Vagina (tissue), 2 donors: ENCODE results near the gene RPTN.

Experiments used
- POLR2A ChIP-seq, 2 donors: fragments of 450-650 bp; IDR thresholded peaks; one replicate each; pipeline ENCODE4 v1.6.1; 2017; ENCODE audit warnings: antibody characterized with exemption in 2 of 2, mild to moderate bottlenecking in 2 of 2, moderate library complexity in 2 of 2
- POLR2AphosphoS5 ChIP-seq, 2 donors: sonication (generic); formaldehyde crosslinking; IDR thresholded peaks; one replicate each; pipeline ENCODE4 v1.9.0; 2017; ENCODE audit warnings: antibody characterized with exemption in 2 of 2, mild to moderate bottlenecking in 2 of 2, low read depth in 1 of 2; ENCODE audit not compliant: insufficient read depth in 1 of 2
- TF ChIP-seq, protein P1 (sequence below), 3 experiments: fragments of 450-650 bp in 2 of 3; fragments of 200-600 bp in 1 of 3; sonication (generic) in 1 of 3; IDR thresholded peaks; one replicate each; pipeline ENCODE4 v1.5.1; 2017 to 2019; ENCODE audit warnings: antibody characterized with exemption in 3 of 3, mild to moderate bottlenecking in 2 of 3, moderate library complexity in 2 of 3

DNA sequence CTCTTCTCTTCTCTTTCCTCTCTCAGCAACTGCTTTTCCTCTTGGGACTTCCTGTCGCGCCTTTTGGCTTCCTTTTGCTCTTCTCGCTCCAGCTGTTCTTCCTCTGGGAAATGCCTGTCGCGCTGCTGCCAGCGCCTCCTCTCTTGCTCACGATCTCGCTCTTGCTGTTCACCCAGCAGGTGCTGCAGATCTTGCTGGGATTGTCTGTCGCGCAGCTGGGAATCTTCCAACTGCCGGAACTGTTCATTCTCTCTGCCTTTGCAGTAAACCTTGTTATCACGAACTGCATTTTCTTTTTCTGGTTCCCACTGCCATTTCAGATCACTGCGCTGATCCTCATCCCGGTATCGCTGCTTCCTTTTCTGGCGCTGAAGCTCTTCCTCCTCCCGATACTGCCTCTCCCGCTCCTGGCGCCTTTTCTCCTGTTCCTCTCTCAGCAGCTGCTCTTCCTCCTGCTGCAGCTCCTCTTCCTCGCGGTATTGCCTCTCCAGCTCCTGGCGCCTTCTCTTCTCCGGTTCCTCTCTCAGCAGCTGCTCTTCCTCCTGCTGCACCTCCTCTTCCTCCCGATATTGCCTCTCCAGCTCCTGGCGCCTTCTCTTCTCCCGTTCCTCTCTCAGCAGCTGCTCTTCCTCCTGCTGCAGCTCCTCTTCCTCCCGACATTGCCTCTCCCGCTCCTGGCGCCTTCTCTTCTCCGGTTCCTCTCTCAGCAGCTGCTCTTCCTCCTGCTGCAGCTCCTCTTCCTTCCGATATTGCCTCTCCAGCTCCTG lies 49.6 kb downstream of the RPTN start:
- TF ChIP-seq, protein P1, sequence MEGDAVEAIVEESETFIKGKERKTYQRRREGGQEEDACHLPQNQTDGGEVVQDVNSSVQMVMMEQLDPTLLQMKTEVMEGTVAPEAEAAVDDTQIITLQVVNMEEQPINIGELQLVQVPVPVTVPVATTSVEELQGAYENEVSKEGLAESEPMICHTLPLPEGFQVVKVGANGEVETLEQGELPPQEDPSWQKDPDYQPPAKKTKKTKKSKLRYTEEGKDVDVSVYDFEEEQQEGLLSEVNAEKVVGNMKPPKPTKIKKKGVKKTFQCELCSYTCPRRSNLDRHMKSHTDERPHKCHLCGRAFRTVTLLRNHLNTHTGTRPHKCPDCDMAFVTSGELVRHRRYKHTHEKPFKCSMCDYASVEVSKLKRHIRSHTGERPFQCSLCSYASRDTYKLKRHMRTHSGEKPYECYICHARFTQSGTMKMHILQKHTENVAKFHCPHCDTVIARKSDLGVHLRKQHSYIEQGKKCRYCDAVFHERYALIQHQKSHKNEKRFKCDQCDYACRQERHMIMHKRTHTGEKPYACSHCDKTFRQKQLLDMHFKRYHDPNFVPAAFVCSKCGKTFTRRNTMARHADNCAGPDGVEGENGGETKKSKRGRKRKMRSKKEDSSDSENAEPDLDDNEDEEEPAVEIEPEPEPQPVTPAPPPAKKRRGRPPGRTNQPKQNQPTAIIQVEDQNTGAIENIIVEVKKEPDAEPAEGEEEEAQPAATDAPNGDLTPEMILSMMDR (IDR thresholded peaks at IDR 0.05), result no peak
- TF ChIP-seq POLR2AphosphoS5 (IDR thresholded peaks at IDR 0.05; ENCODE audit: insufficient read depth in 1 of 2, low read depth in 1 of 2), result no peak
- TF ChIP-seq POLR2A (IDR thresholded peaks at IDR 0.05), result no peak
